Panc1 (cell line): ENCODE measurements around the gene BCAP29. TPM values are rescaled to one million over a fixed set of nuclear protein-coding genes. Genes with fewer than 3 reads are reported as not detected.
"Not testable (repeated sequence)": the region's sequence is repeated elsewhere in the genome, so short reads cannot be mapped to it uniquely, and the experiment has no call there.

Experiments used
- ATAC-seq: fragments of 200-7000 bp; cut with Tn5 transposase; 2 replicates; pipeline ENCODE4 v1.9.1; 2020; ENCODE audit warnings: mild to moderate bottlenecking, moderate library complexity
- BruUV-seq: library from RNA; stranded (reverse); fragments of 400-500 nt; replicated peaks from 2 replicates; lab custom pipeline; 2021; lab: Mats Ljungman, UMichigan
- CTCF ChIA-PET: fragments of 300-600 bp; sonication (Branson Sonifier 250); formaldehyde crosslinking; loops from one replicate; lab custom pipeline; 2022; ENCODE audit warnings: antibody characterized with exemption; lab: Charles Lee
- POLR2A ChIA-PET: fragments of 300-600 bp; sonication (Branson Sonifier 250); formaldehyde crosslinking; loops from one replicate; lab custom pipeline; 2022; ENCODE audit warnings: antibody characterized with exemption; lab: Charles Lee
- DNase-seq: peaks from one replicate; pipeline ENCODE4 v3.0.0-alpha.2; 2010; ENCODE audit warnings: low read depth, low spot score
- H3K27ac ChIP-seq: 2 replicates; pipeline ENCODE4 v1.5.1; 2011; ENCODE audit warnings: mild to moderate bottlenecking, low read length, inconsistent platforms
- H3K27me3 ChIP-seq: fragments of 200-500 bp; sonication (Bioruptor generic); 2 replicates; pipeline ENCODE4 v1.6.0; 2014; ENCODE audit warnings: low read length, inconsistent platforms; ENCODE audit not compliant: control insufficient read depth, insufficient read depth
- H3K36me3 ChIP-seq: fragments of 200-500 bp; sonication (Bioruptor generic); 2 replicates; pipeline ENCODE4 v1.5.1; 2014; ENCODE audit warnings: inconsistent platforms, mild to moderate bottlenecking, low read length, moderate library complexity; ENCODE audit not compliant: control insufficient read depth, insufficient read depth
- H3K4me1 ChIP-seq: 2 replicates; pipeline ENCODE4 v1.5.1; 2011; ENCODE audit warnings: inconsistent platforms, mild to moderate bottlenecking, low read length, moderate library complexity; ENCODE audit not compliant: control insufficient read depth, insufficient read depth
- H3K4me3 ChIP-seq, 2 experiments: 2 replicates each; pipeline ENCODE4 v1.5.1; 2011 to 2012; ENCODE audit warnings: low read depth in 2 of 2, low read length in 2 of 2, mild to moderate bottlenecking in 2 of 2, inconsistent platforms in 1 of 2, moderate library complexity in 1 of 2
- H3K9me3 ChIP-seq: fragments of 200-500 bp; sonication (Bioruptor generic); 2 replicates; pipeline ENCODE4 v1.5.1; 2014; ENCODE audit warnings: low read depth, mild to moderate bottlenecking, inconsistent platforms, low read length, moderate library complexity; ENCODE audit not compliant: control insufficient read depth, insufficient read depth
- CTCF ChIP-seq: fragments of 450-650 bp; IDR thresholded peaks from 2 replicates; pipeline ENCODE4 v1.5.1; 2017; ENCODE audit warnings: mild to moderate bottlenecking
- POLR2AphosphoS5 ChIP-seq: IDR thresholded peaks from 2 replicates; pipeline ENCODE4 v1.6.1; 2012; ENCODE audit warnings: mild to moderate bottlenecking, low read depth, low read length, moderate library complexity
- REST ChIP-seq, 2 experiments: IDR thresholded peaks; 2 replicates each; pipeline ENCODE4 v1.6.1; 2011 to 2012; ENCODE audit warnings: low read depth in 2 of 2, control low read depth in 1 of 2, low read length in 1 of 2, mild to moderate bottlenecking in 1 of 2, moderate library complexity in 1 of 2; ENCODE audit not compliant: insufficient read depth in 1 of 2
- SIN3A ChIP-seq: IDR thresholded peaks from 2 replicates; pipeline ENCODE4 v1.6.1; 2012; ENCODE audit warnings: low read depth, mild to moderate bottlenecking, low read length, moderate library complexity, borderline replicate concordance; ENCODE audit not compliant: insufficient read depth
- TCF7L2 ChIP-seq: IDR thresholded peaks from 2 replicates; pipeline ENCODE4 v1.6.1; 2011; ENCODE audit warnings: mild to moderate bottlenecking, low read depth, low read length, inconsistent platforms
- in situ Hi-C: cut with HindIII; loops from 2 replicates; pipeline ENCODE4 v1.10.0; 2016; ENCODE audit warnings: low sequenced_read_pairs, low pct_unique_long_range_greater_than_20kb
- intact Hi-C: fragments of 100-400 bp; cut with micrococcal nuclease; formaldehyde crosslinking; loops from one replicate; pipeline ENCODE4 v1.10.0; 2022; ENCODE audit not compliant: unreplicated experiment
- total RNA-seq: library from RNA; stranded (reverse); gene quantifications from one replicate; pipeline ENCODE4 v1.2.1, GENCODE V29; 2021; ENCODE audit not compliant: unreplicated experiment

Gene BCAP29
- total RNA-seq, 1 experiment from 2014 or later: 71.7 TPM

GRCh38 chr7:107534139-107534538 lies 45.9 kb upstream of the BCAP29 start:
- no peak for DNase-seq
- no peaks in the 10 kb centered on the region for H3K27me3 ChIP-seq
- TF ChIP-seq POLR2AphosphoS5 (no peak), CTCF (no peak), TCF7L2 (no peak), SIN3A (no peak), REST (IDR thresholded peaks at IDR 0.05; ENCODE audit: insufficient read depth in 1 of 2, low read depth in 2 of 2, low read length in 1 of 2) (no peak)
- ATAC-seq: no peak
- intact Hi-C loops: no loop called here
- no peak overlapping the region for H3K4me3 ChIP-seq
- POLR2A ChIA-PET: no interaction called here
- BruUV-seq: no TSS peak
- in situ Hi-C loops: no loop called here
- H3K9me3 ChIP-seq: no peaks in the 10 kb centered on the region
- H3K27ac ChIP-seq: no peak overlapping the region
- H3K4me1 ChIP-seq: no peaks in the 10 kb centered on the region
- no peaks in the 10 kb centered on the region for H3K36me3 ChIP-seq
- CTCF ChIA-PET: no interaction called here

DNA sequence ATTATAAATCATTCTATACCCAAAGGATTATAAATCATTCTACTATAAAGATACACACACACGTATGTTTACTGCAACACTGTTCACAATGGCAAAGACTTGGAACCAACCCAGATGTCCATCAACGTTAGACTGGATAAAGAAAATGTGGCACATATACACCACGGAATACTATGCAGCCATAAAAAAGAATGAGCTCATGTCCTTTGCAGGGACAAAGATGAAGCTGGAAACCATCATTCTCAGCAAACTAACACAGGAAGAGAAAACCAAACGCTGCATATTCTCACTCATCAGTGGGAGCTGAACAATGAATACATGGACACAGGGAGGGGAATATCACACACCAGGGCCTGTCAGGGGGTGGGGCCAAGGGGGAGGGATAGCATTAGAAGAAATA lies 42.8 kb upstream of the BCAP29 start:
- H3K9me3 ChIP-seq, CTCF ChIA-PET, DNase-seq, ATAC-seq, H3K27ac ChIP-seq, H3K27me3 ChIP-seq, intact Hi-C loops, BruUV-seq, H3K36me3 ChIP-seq, POLR2A ChIA-PET, in situ Hi-C loops, H3K4me1 ChIP-seq, H3K4me3 ChIP-seq: not testable (repeated sequence)

- no peaks in the 10 kb centered on the region for H3K9me3 ChIP-seq
- TF ChIP-seq CTCF (no peak), REST (IDR thresholded peaks at IDR 0.05; ENCODE audit: insufficient read depth in 1 of 2, low read depth in 2 of 2, low read length in 1 of 2) (no peak), TCF7L2 (no peak), POLR2AphosphoS5 (no peak), SIN3A (no peak)
- ATAC-seq (no peak), DNase-seq (no peak)
- POLR2A ChIA-PET: no interaction called here
- no peaks in the 10 kb centered on the region for H3K4me1 ChIP-seq
- intact Hi-C loops (no loop called here), in situ Hi-C loops (no loop called here)
- BruUV-seq: no TSS peak
- H3K36me3 ChIP-seq: no peaks in the 10 kb centered on the region
- H3K27me3 ChIP-seq: no peaks in the 10 kb centered on the region
- H3K4me3 ChIP-seq: no peak overlapping the region
- no peak overlapping the region for H3K27ac ChIP-seq
- CTCF ChIA-PET: no interaction called here
Observed at GRCh38 chr7:107538001-107538400, 42.0 kb upstream of the BCAP29 start.
